GM23338 (cell line): Measurements from ENCODE around the gene SOAT2. TPM values are rescaled to one million over a fixed set of nuclear protein-coding genes. Genes with fewer than 3 reads are reported as not detected.

Experiments used
- ATAC-seq: fragments of 200-7000 bp; cut with Tn5 transposase; 3 replicates; pipeline ENCODE4 v1.9.1; 2020
- DNase-seq: peaks from one replicate; pipeline ENCODE4 v3.0.0-alpha.2; 2015; ENCODE audit warnings: low spot score
- H2AFZ ChIP-seq: fragments of 200-600 bp; sonication (generic); 2 replicates; pipeline ENCODE4 v1.8.0; 2016; ENCODE audit warnings: antibody characterized with exemption, mild to moderate bottlenecking, moderate library complexity
- H3F3A ChIP-seq: fragments of 200-600 bp; sonication (generic); replicated peaks from 2 replicates; pipeline ENCODE4 v1.8.0; 2017; ENCODE audit warnings: antibody characterized with exemption, mixed run types, low read depth
- H3K27ac ChIP-seq: fragments of 200-600 bp; sonication (generic); 2 replicates; pipeline ENCODE4 v1.6.1; 2016; ENCODE audit warnings: low read depth
- H3K27me3 ChIP-seq: fragments of 200-600 bp; sonication (generic); 2 replicates; pipeline ENCODE4 v1.8.0; 2016; ENCODE audit warnings: mild to moderate bottlenecking, mixed run types, moderate library complexity; ENCODE audit not compliant: insufficient read depth
- H3K36me3 ChIP-seq: fragments of 200-600 bp; sonication (generic); 2 replicates; pipeline ENCODE4 v1.8.0; 2016; ENCODE audit warnings: mild to moderate bottlenecking; ENCODE audit not compliant: insufficient read depth
- H3K4me1 ChIP-seq: fragments of 200-600 bp; sonication (generic); 2 replicates; pipeline ENCODE4 v1.8.0; 2016; ENCODE audit warnings: mild to moderate bottlenecking, moderate library complexity; ENCODE audit not compliant: insufficient read depth
- H3K4me2 ChIP-seq: fragments of 200-600 bp; sonication (generic); 2 replicates; pipeline ENCODE4 v1.7.1; 2017; ENCODE audit warnings: mixed run types
- H3K4me3 ChIP-seq: fragments of 200-600 bp; sonication (generic); 2 replicates; pipeline ENCODE4 v1.6.1; 2016; ENCODE audit warnings: mixed run types
- H3K79me2 ChIP-seq: fragments of 200-600 bp; sonication (generic); replicated peaks from 2 replicates; pipeline ENCODE4 v1.8.0; 2017; ENCODE audit warnings: mild to moderate bottlenecking; ENCODE audit not compliant: insufficient read depth
- H3K9me2 ChIP-seq: fragments of 200-600 bp; sonication (generic); 2 replicates; pipeline ENCODE4 v1.8.0; 2017; ENCODE audit not compliant: insufficient read depth
- H4K20me1 ChIP-seq: fragments of 200-600 bp; sonication (generic); replicated peaks from 2 replicates; pipeline ENCODE4 v1.8.0; 2017; ENCODE audit warnings: mild to moderate bottlenecking; ENCODE audit not compliant: insufficient read depth
- H3K27ac Mint-ChIP-seq: 2 replicates; pipeline ENCODE4 v1.8.0; 2020; ENCODE audit warnings: inconsistent platforms, mild to moderate bottlenecking, moderate library complexity, mixed read lengths
- H3K27me3 Mint-ChIP-seq: 3 replicates; pipeline ENCODE4 v1.8.0; 2022; ENCODE audit warnings: low read depth, mild to moderate bottlenecking, moderate library complexity, mixed read lengths, inconsistent platforms; ENCODE audit not compliant: insufficient read depth, poor library complexity
- H3K36me3 Mint-ChIP-seq: 3 replicates; pipeline ENCODE4 v1.8.0; 2021; ENCODE audit warnings: low read depth, mild to moderate bottlenecking, inconsistent platforms, moderate library complexity, mixed read lengths
- H3K4me1 Mint-ChIP-seq: 3 replicates; pipeline ENCODE4 v1.8.0; 2020; ENCODE audit warnings: mild to moderate bottlenecking, inconsistent platforms, mixed read lengths
- H3K4me3 Mint-ChIP-seq: 3 replicates; pipeline ENCODE4 v1.8.0; 2021; ENCODE audit warnings: moderate library complexity, mild to moderate bottlenecking, inconsistent platforms, mixed read lengths
- H3K9me3 Mint-ChIP-seq: 3 replicates; pipeline ENCODE4 v1.8.0; 2020; ENCODE audit warnings: moderate library complexity, mild to moderate bottlenecking, inconsistent platforms, mixed read lengths
- CTCF ChIP-seq, 2 experiments: fragments of 200-600 bp in 1 of 2; sonication (generic) in 1 of 2; conservative IDR thresholded peaks; 2 replicates each; pipeline versions ENCODE4 v1.5.1 to v1.6.1; 2016 to 2017; ENCODE audit warnings: antibody characterized with exemption in 2 of 2, low read depth in 2 of 2, mild to moderate bottlenecking in 2 of 2, moderate library complexity in 1 of 2
- ETS1 ChIP-seq: IDR thresholded peaks from 2 replicates; pipeline ENCODE4 v1.6.1; 2016; ENCODE audit warnings: antibody characterized with exemption
- EZH2 ChIP-seq: fragments of 200-600 bp; sonication (generic); IDR thresholded peaks from one replicate; pipeline ENCODE4 v1.8.0; 2017; ENCODE audit warnings: antibody characterized with exemption, mild to moderate bottlenecking, low read depth; ENCODE audit not compliant: unreplicated experiment
- EZH2phosphoT487 ChIP-seq: fragments of 200-600 bp; sonication (generic); IDR thresholded peaks from one replicate; pipeline ENCODE4 v1.8.1; 2018; ENCODE audit warnings: antibody characterized with exemption; ENCODE audit not compliant: unreplicated experiment
- JUNB ChIP-seq: IDR thresholded peaks from one replicate; pipeline ENCODE4 v1.6.1; 2016; ENCODE audit warnings: antibody characterized with exemption; ENCODE audit not compliant: unreplicated experiment
- NANOG ChIP-seq: IDR thresholded peaks from 2 replicates; pipeline ENCODE4 v1.6.1; 2016; ENCODE audit warnings: antibody characterized with exemption, borderline replicate concordance
- REST ChIP-seq: IDR thresholded peaks from one replicate; pipeline ENCODE4 v1.6.1; 2018; ENCODE audit warnings: antibody characterized with exemption; ENCODE audit not compliant: unreplicated experiment
- STAT1 ChIP-seq: IDR thresholded peaks from one replicate; pipeline ENCODE4 v1.6.1; 2016; ENCODE audit warnings: antibody characterized with exemption; ENCODE audit not compliant: unreplicated experiment
- ZNF114 ChIP-seq: fragments of 250-450 bp; sonication (Bioruptor Pico); IDR thresholded peaks from 2 replicates; pipeline ENCODE4 v1.5.0; 2020; ENCODE audit warnings: mild to moderate bottlenecking, moderate library complexity
- ZNF331 ChIP-seq: fragments of 250-450 bp; sonication (Bioruptor Pico); IDR thresholded peaks from 2 replicates; pipeline ENCODE4 v1.5.0; 2020; ENCODE audit warnings: low read depth, mild to moderate bottlenecking, moderate library complexity
- polyA plus RNA-seq: library from polyadenylated mRNA; unstranded; fragments of >200 nt; fragmentation: Nextera tagmentation; extraction: Ambion mirVana; gene quantifications from 2 replicates; pipeline ENCODE4 v1.2.1, GENCODE V29; 2016
- total RNA-seq: library from RNA; depleted of rRNA; stranded (reverse); fragments of >200 nt; shearing (Covaris generic); gene quantifications from 2 replicates; pipeline ENCODE4 v1.2.3, GENCODE V29; 2014

Gene SOAT2
- total and polyA plus RNA-seq, 2 experiments from 2014 or later = not detected

GRCh38 chr12:53127169-53127568 lies 23.9 kb downstream of the SOAT2 start:
- ATAC-seq = no peak

DNA sequence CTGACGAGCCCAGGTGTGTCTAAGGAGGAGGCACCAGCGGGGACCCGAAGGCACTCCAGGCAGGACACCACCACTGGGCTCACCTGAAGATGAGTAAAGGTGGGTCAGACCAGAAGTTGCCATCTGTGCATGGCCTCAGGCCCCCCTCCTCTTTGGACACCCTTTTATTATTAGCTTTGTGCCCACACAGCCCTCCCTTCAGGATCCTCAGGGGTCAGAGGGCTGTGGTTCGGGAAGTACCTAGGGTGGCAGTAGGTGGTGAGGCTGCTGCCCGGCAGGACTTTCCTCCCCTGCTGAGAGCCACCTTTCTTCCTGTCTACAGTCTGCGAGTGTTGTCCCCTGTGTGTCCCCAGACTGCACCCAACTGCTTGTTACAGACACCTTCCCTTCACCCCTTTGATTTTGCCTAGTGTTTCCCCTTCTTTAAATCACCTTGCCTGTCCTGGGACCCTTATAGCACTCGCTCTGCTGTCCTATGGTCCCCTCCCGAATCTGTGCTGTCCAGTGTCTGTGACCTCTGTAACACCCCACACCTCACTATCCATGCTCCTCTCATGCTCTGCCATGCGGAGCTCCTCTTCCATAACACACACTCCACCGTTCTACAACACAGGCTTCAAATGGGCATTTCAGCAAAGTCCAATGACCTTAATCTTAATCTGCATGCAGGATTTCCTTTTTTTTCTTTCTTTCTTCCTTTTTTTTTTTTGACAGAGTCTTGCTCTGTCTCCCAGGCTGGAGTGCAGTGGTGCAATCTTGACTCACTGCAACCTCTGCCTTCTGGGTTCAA lies 25.7 kb downstream of the SOAT2 start:
- H3K9me2 ChIP-seq = no peaks in the 10 kb centered on the region
- no peaks in the 10 kb centered on the region for H3K4me1 ChIP-seq
- no peak overlapping the region for H3K4me3 ChIP-seq
- no peaks in the 10 kb centered on the region for H3K36me3 ChIP-seq
- H3K27me3 Mint-ChIP-seq = peaks cover 9% of the 10 kb centered on the region
- 0 out of 2 replicates have a peak, but pooled peaks cover 5% of the 10 kb centered on the region for H3K27me3 ChIP-seq
- no peaks in the 10 kb centered on the region for H4K20me1 ChIP-seq
- no peak overlapping the region for H3K27ac ChIP-seq
- H3K4me3 Mint-ChIP-seq = no peak overlapping the region
- no peaks in the 10 kb centered on the region for H3F3A ChIP-seq
- no peak for DNase-seq
- H3K36me3 Mint-ChIP-seq = no peaks in the 10 kb centered on the region
- no peak for ATAC-seq
- H3K9me3 Mint-ChIP-seq = no peaks in the 10 kb centered on the region; the same call in 2 of the 3 replicates
- no peak overlapping the region for H2AFZ ChIP-seq
- no peak overlapping the region for H3K27ac Mint-ChIP-seq
- H3K79me2 ChIP-seq = no peaks in the 10 kb centered on the region
- H3K4me1 Mint-ChIP-seq = no peaks in the 10 kb centered on the region
- no peak overlapping the region for H3K4me2 ChIP-seq
- TF ChIP-seq ZNF114 (CRISPR knock-in tag) (no peak), CTCF (conservative IDR thresholded peaks at IDR 0.05; ENCODE audit: low read depth in 2 of 2) (no peak), REST (no peak), EZH2phosphoT487 (no peak), JUNB (no peak), NANOG (no peak), EZH2 (no peak), STAT1 (no peak), ETS1 (no peak), ZNF331 (no peak)

More at GRCh38 chr12:53127169-53127568, 23.9 kb downstream of the SOAT2 start:
- Histone ChIP-seq H2AFZ (no peak overlapping the region), H3K27me3 (0 out of 2 replicates have a peak, but pooled peaks cover 5% of the 10 kb centered on the region), H3K79me2 (no peaks in the 10 kb centered on the region), H3F3A (no peaks in the 10 kb centered on the region), H3K9me2 (no peaks in the 10 kb centered on the region), H3K4me3 (no peak overlapping the region), H4K20me1 (no peaks in the 10 kb centered on the region), H3K36me3 (no peaks in the 10 kb centered on the region), H3K4me1 (no peaks in the 10 kb centered on the region), H3K4me2 (no peak overlapping the region), H3K27ac (no peak overlapping the region)
- Mint-ChIP-seq H3K9me3 (peaks cover 4% of the 10 kb centered on the region; the same call in 1 of the 3 replicates), H3K4me3 (no peak overlapping the region), H3K27me3 (peaks cover 12% of the 10 kb centered on the region), H3K36me3 (no peaks in the 10 kb centered on the region; the same call in 2 of the 3 replicates), H3K4me1 (no peaks in the 10 kb centered on the region), H3K27ac (no peak overlapping the region)
- no peak for DNase-seq
- TF ChIP-seq NANOG = no peak
